VCaP (cell line): Measurements from ENCODE around the gene EP400.
A peak's percentile ranks its signal among the peaks of the same experiment; 100 is the strongest.

Source experiments
- H3K27ac ChIP-seq: fragments of 450-650 bp; 2 replicates; pipeline ENCODE4 v1.5.1; 2017
- TF ChIP-seq, protein P1 (sequence below): fragments of 450-650 bp; conservative IDR thresholded peaks from 2 replicates; pipeline ENCODE4 v1.5.1; 2017; ENCODE audit warnings: mild to moderate bottlenecking, moderate library complexity

EP400 gene

DNA sequence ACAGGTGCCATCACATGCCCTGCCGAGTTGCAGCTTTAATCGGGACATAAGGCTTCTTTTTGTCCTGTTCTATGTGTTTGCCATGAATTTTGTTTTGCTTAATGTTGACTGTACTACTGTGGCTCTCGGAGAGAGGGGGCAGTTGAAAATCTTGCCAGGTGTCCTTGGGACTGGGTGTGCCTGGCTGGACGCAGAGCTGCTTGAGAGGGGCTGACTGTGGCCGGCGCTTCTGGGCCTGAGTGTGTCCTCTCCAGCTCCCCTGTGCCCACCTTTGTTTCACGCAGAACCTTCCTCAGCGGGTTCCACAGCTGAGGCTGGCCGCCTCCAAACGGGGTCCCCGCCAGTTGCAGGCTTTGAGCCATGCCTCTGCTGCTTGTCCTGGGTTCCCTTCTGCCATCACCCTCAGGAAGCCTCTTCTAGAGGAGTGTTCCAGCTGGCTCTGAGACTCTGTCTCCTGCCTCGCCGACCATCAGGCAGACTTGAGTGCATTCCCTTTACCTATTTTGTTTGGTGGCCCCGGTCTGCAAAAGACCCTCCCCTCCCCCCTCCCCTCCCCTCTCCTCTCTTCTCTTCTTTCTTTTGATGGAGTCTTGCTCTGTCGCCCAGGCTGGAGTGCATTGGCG lies 144.6 kb downstream of the EP400 start:
- no peak overlapping the region for H3K27ac ChIP-seq
- TF ChIP-seq, protein P1, sequence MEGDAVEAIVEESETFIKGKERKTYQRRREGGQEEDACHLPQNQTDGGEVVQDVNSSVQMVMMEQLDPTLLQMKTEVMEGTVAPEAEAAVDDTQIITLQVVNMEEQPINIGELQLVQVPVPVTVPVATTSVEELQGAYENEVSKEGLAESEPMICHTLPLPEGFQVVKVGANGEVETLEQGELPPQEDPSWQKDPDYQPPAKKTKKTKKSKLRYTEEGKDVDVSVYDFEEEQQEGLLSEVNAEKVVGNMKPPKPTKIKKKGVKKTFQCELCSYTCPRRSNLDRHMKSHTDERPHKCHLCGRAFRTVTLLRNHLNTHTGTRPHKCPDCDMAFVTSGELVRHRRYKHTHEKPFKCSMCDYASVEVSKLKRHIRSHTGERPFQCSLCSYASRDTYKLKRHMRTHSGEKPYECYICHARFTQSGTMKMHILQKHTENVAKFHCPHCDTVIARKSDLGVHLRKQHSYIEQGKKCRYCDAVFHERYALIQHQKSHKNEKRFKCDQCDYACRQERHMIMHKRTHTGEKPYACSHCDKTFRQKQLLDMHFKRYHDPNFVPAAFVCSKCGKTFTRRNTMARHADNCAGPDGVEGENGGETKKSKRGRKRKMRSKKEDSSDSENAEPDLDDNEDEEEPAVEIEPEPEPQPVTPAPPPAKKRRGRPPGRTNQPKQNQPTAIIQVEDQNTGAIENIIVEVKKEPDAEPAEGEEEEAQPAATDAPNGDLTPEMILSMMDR: no peak

DNA sequence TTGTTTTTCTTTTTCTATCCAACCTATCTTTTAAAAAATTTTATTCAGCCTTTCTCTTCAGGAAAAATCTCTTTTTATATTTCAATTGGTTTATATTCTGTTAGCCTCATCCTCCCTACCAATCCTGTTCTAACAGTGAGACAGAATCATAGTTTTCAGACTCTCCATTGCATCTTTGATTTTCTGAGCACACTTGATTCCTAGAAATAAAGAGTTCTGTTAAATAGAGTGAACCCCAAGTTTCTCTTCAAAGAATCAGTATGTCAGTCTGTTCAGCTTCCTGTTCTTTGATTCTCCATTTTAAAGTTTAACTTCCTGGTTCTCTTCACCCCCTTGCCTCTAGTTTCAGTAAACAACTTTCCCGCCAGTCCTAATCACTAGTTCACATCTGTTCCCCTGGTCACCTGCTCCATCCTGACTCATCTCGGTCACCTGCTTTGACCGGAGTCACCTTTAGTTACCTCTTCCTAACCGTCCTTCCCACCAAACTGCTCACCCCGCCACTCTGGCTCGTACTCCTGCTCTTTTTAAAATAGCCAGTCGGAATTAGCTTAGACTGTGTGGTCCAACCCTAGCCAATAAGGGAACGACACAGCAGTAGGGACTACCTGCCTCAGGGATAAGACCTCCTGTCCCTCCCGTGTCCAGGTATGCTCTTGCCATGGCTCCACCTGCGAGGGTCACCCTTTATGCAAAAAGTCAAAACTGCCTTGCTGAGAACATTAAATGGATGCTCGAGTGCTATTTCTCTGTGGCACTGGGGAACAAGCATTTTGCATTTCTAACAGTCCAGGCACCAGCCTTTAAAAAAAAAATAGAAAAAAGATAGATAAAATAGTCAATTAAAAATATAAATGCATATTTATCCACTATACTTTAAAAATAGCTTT lies 146.0 kb downstream of the EP400 start:
- H3K27ac ChIP-seq: no peak overlapping the region
- TF ChIP-seq, protein P1: no peak

DNA sequence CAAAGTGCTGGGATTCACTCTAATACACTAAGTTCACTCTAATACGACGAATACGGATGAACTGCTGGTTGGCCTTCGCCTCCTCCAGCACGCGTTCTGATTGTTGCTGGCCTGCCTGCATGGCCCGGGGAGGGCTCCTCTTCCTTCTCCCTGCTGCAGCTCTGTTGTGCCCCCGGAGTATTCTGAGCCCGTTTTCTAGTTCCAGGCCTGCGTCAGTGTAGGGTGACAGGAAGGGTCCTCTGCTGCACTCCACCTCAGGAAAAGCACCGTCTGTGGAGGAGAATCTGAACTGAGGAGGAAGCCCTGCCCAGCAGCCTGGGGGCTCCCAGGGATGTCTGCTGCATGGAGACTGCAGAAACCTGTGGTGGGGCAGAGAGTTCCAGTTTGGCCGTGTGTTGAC lies 150.0 kb downstream of the EP400 start:
- no peak overlapping the region for H3K27ac ChIP-seq
- TF ChIP-seq, protein P1: no peak

DNA sequence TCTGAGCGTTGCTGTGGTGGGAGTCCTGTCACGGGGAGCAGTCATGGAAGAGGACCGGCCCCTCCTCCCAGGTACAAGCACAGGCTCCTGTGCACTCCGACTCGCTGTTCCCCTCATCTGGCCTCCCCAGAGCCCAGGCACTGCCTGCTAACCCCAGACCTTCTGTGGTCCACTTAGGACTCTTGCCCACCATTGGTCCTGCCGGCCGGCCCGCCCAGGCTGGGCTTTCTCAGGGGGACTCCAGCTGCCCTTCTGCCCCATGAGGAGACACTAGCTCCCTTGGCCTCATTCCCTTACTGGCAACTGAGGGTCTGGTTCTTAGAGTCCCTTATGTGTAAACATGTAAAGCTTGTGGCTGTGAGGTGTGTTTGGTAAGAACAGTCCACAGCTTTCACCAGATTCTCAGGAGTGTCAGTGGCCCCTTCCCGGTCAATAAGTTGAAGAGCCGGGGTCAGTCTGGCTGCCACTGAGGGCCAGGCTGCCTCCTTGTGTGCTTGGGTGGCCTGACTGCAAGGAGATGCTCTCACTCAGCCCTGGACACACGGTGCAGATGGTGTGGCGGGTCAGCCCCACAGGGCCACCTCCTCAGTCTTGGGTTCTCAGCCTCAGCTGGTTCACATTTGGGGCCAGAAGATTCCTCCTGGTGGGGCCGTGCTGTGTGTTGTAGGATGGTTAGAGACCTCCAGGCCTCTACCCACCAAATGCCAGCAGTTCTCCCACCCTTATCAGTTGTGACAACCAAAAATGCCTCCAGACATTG lies 150.7 kb downstream of the EP400 start:
- H3K27ac ChIP-seq: peak overlapping the region; percentile 63

DNA sequence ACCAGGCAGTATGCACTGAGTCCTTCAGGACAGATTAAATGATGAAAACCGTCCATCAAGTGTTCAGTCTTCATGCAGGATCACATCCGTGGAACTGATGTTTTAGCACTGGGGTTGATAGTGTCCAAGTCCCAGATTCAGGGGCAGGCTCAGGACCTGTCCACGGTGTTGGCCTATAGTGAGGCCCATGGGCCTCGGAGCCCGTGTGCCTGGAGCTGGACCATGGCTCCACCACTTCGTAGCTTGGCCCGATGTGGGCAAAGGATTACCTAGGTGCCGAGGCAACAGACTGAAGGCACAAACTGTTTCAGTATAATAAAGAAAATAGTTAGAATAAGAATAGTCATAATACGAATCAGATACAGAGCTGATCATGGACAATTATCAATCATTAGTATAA lies 152.6 kb downstream of the EP400 start:
- TF ChIP-seq, protein P1: no peak
- peak overlapping the region; percentile 63 for H3K27ac ChIP-seq

More for the DNA sequence above, 150.7 kb downstream of the EP400 start:
- TF ChIP-seq, protein P1: no peak

DNA sequence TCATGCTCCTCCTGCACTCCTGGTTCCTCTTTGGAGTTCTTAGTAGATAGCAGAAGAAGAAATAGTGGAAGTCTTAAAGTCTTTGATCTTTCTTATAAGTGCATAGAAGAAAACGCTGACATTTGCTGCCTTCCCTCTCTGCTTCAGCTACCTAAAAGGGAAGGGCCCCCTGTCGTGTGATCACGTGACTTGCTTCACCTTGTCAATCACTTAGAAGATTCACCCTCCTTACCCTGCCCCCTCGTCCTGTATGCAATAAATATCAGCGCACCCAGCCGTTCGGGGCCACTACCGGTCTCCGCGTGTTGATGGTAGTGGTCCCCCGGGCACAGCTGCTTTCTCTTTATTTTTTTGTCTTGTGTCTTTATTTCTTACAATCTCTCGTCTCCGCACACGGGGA lies 153.3 kb downstream of the EP400 start:
- peak overlapping the region; percentile 63 for H3K27ac ChIP-seq

DNA sequence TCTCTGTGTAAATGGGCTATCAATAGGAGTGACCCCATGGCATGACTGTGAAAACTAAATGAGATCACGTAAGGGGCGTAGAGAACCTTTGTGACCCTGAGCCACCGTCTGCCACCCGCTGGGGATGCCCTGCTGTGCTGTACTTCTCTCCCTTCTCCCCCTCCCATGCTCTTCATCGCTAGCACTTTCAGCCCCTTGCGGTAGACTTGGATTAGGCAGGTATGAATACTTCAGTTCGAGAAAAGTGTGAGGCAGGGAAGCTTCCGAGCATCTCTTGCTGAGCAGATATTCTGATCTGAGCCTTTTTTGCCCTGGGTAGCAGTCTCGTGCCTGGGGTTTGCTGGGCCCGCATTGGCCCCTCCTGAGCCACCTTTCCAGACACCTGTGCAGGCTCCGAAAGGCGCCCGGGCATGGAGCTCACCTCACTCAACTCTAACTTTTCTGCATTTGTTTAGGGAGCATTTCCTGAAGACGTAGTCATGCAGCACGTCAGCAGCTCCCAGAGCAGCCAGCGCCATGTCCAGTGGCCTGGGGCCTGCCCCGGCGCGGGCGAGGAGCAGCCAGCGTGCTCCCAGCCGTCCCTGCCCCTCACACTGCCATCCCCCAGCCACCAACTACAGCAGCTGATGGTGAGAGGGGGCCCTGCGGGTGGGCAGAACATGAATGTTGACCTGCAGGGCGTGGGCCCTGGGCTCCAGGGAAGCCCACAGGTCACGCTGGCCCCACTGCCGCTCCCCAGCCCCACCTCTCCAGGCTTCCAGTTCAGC lies 154.0 kb downstream of the EP400 start:
- TF ChIP-seq, protein P1: no peak

More for the DNA sequence above, 154.0 kb downstream of the EP400 start:
- peak overlapping the region; percentile 63 for H3K27ac ChIP-seq
